A673 (cell line): Measurements from ENCODE around the gene HMGXB4. TPM values are rescaled to one million over a fixed set of nuclear protein-coding genes. Genes with fewer than 3 reads are reported as not detected.

ENCODE experiments used
- BruUV-seq: library from RNA; stranded (reverse); fragments of 400-500 nt; replicated peaks from 2 replicates; lab custom pipeline; 2021; lab: Mats Ljungman, UMichigan
- CTCF ChIA-PET: fragments of 300-600 bp; sonication (Branson Sonifier 250); formaldehyde crosslinking; loops from one replicate; lab custom pipeline; 2022; ENCODE audit warnings: antibody characterized with exemption; lab: Charles Lee
- POLR2A ChIA-PET: fragments of 300-600 bp; sonication (Branson Sonifier 250); formaldehyde crosslinking; loops from one replicate; lab custom pipeline; 2022; ENCODE audit warnings: antibody characterized with exemption; ENCODE audit not compliant: low non-redundant PET; lab: Charles Lee
- DNase-seq: peaks from one replicate; pipeline ENCODE4 v3.0.0-alpha.2; 2015; ENCODE audit warnings: low spot score
- H3K27ac ChIP-seq: fragments of 200-600 bp; sonication (generic); 2 replicates; pipeline ENCODE4 v1.5.1; 2016; ENCODE audit warnings: mixed run types, low read depth, mild to moderate bottlenecking, mixed read lengths, antibody characterized with exemption, low read length; ENCODE audit not compliant: poor library complexity, severe bottlenecking
- H3K27me3 ChIP-seq: fragments of 200-600 bp; sonication (generic); replicated peaks from 2 replicates; pipeline ENCODE4 v1.6.1; 2017; ENCODE audit warnings: mixed run types, low read depth, mild to moderate bottlenecking, mixed read lengths, antibody characterized with exemption, low read length; ENCODE audit not compliant: insufficient read depth, poor library complexity
- H3K36me3 ChIP-seq: fragments of 200-600 bp; sonication (generic); 2 replicates; pipeline ENCODE4 v1.6.1; 2016; ENCODE audit warnings: mixed run types, mild to moderate bottlenecking, mixed read lengths, antibody characterized with exemption, low read length; ENCODE audit not compliant: insufficient read depth, poor library complexity, severe bottlenecking
- H3K4me1 ChIP-seq: fragments of 200-600 bp; sonication (generic); 2 replicates; pipeline ENCODE4 v1.6.1; 2017; ENCODE audit warnings: mixed run types, mild to moderate bottlenecking, mixed read lengths, antibody characterized with exemption, low read length; ENCODE audit not compliant: insufficient read depth, poor library complexity, severe bottlenecking
- H3K4me3 ChIP-seq: fragments of 200-600 bp; sonication (generic); 2 replicates; pipeline ENCODE4 v1.5.1; 2016; ENCODE audit warnings: low read depth, mixed run types, mild to moderate bottlenecking, mixed read lengths, low read length; ENCODE audit not compliant: poor library complexity, severe bottlenecking
- H3K9me3 ChIP-seq: fragments of 200-600 bp; sonication (generic); 2 replicates; pipeline ENCODE4 v1.6.1; 2016; ENCODE audit warnings: mixed run types, low read depth, mild to moderate bottlenecking, mixed read lengths, antibody characterized with exemption, low read length; ENCODE audit not compliant: poor library complexity, severe bottlenecking
- CTCF ChIP-seq: fragments of 300-800, 200-600 bp; sonication (generic); conservative IDR thresholded peaks from 2 replicates; pipeline ENCODE4 v1.5.1; 2017; ENCODE audit warnings: low read depth, mild to moderate bottlenecking, antibody characterized with exemption, low read length, moderate library complexity, mixed read lengths
- EZH2 ChIP-seq: fragments of 200-600 bp; sonication (generic); IDR thresholded peaks from 2 replicates; pipeline ENCODE4 v1.6.1; 2017; ENCODE audit warnings: borderline replicate concordance, low read depth, mild to moderate bottlenecking, mixed read lengths, antibody characterized with exemption, low read length; ENCODE audit not compliant: poor library complexity, severe bottlenecking
- intact Hi-C: fragments of 100-400 bp; cut with micrococcal nuclease; formaldehyde crosslinking; loops from one replicate; pipeline ENCODE4 v1.10.0; 2022; ENCODE audit not compliant: unreplicated experiment
- total RNA-seq: library from RNA; stranded (reverse); gene quantifications from 2 replicates; pipeline ENCODE4 v1.2.3, GENCODE V29; 2021

Gene HMGXB4
- total RNA-seq, 1 experiment from 2014 or later, result 52.7 TPM

- H3K4me3 ChIP-seq, result no peak overlapping the region
- no peak for DNase-seq
- no peaks in the 10 kb centered on the region for H3K9me3 ChIP-seq
- intact Hi-C loops, result no loop called here
- H3K27ac ChIP-seq, result no peak overlapping the region
- H3K27me3 ChIP-seq, result no peaks in the 10 kb centered on the region
- H3K4me1 ChIP-seq, result peaks cover 6% of the 10 kb centered on the region
- POLR2A ChIA-PET, result no interaction called here
- peaks cover 5% of the 10 kb centered on the region for H3K36me3 ChIP-seq
- CTCF ChIA-PET, result no interaction called here
- no peak for TF ChIP-seq EZH2
- BruUV-seq, result no TSS peak
Measured at GRCh38 chr22:35334004-35334403, 76.7 kb downstream of the HMGXB4 start.

GRCh38 chr22:35335468-35335867 is 78.2 kb downstream of the HMGXB4 start:
- no peak overlapping the region for H3K4me3 ChIP-seq
- CTCF ChIA-PET, result no interaction called here
- peaks cover 2% of the 10 kb centered on the region for H3K36me3 ChIP-seq
- H3K27ac ChIP-seq, result no peak overlapping the region
- no peak for DNase-seq
- intact Hi-C loops, result no loop called here
- POLR2A ChIA-PET, result no interaction called here
- H3K27me3 ChIP-seq, result no peaks in the 10 kb centered on the region
- no peaks in the 10 kb centered on the region for H3K9me3 ChIP-seq
- no TSS peak for BruUV-seq
- peaks cover 3% of the 10 kb centered on the region for H3K4me1 ChIP-seq
- no peak for TF ChIP-seq CTCF
- no peak for TF ChIP-seq EZH2

- TF ChIP-seq CTCF (no peak), EZH2 (no peak)
- H3K9me3 ChIP-seq, result no peaks in the 10 kb centered on the region
- H3K27me3 ChIP-seq, result no peaks in the 10 kb centered on the region
- CTCF ChIA-PET, result no interaction called here
- no peak for DNase-seq
- intact Hi-C loops, result no loop called here
- no peak overlapping the region for H3K4me3 ChIP-seq
- POLR2A ChIA-PET, result no interaction called here
- no peaks in the 10 kb centered on the region for H3K4me1 ChIP-seq
- no TSS peak for BruUV-seq
- no peak overlapping the region for H3K27ac ChIP-seq
- H3K36me3 ChIP-seq, result no peaks in the 10 kb centered on the region
Measured at GRCh38 chr22:35335936-35336781, 78.9 kb downstream of the HMGXB4 start.
